GM19099 (cell line): ENCODE measurements around the gene TRAK2.

Source experiments
- POLR2A ChIP-seq: IDR thresholded peaks from 3 replicates; pipeline ENCODE4 v1.6.1; 2011; ENCODE audit warnings: low read depth; ENCODE audit not compliant: insufficient read length; ENCODE audit errors: extremely low read depth

The TRAK2 gene

GRCh38 chr2:201464547-201464946 is 13.3 kb upstream of the TRAK2 start:
- TF ChIP-seq POLR2A = no peak

- TF ChIP-seq POLR2A = no peak
These were observed 9.3 kb upstream of the TRAK2 start for GRCh38 chr2:201460532-201460931.

- no peak for TF ChIP-seq POLR2A
These were observed 7.1 kb upstream of the TRAK2 start for GRCh38 chr2:201458381-201458780.

GRCh38 chr2:201452922-201453643 is 1.8 kb upstream of the TRAK2 start:
- TF ChIP-seq POLR2A = no peak

- no peak for TF ChIP-seq POLR2A
These were observed 1.0 kb upstream of the TRAK2 start for GRCh38 chr2:201452058-201452921.

- TF ChIP-seq POLR2A = no peak
These were observed 335 bp downstream of the TRAK2 start for GRCh38 chr2:201450954-201451291.

- TF ChIP-seq POLR2A = no peak
These were observed 2.6 kb downstream of the TRAK2 start for GRCh38 chr2:201448701-201449100.

GRCh38 chr2:201448061-201448460 is 3.2 kb downstream of the TRAK2 start:
- no peak for TF ChIP-seq POLR2A

GRCh38 chr2:201447086-201447485 is 4.2 kb downstream of the TRAK2 start:
- TF ChIP-seq POLR2A = no peak

GRCh38 chr2:201444746-201445465 is 6.4 kb downstream of the TRAK2 start:
- TF ChIP-seq POLR2A = no peak

GRCh38 chr2:201441409-201441808 is 9.8 kb downstream of the TRAK2 start:
- TF ChIP-seq POLR2A = no peak

GRCh38 chr2:201440182-201440581 is 11.1 kb downstream of the TRAK2 start:
- TF ChIP-seq POLR2A = no peak

- no peak for TF ChIP-seq POLR2A
These were observed 15.1 kb downstream of the TRAK2 start for GRCh38 chr2:201436141-201436540.

- no peak for TF ChIP-seq POLR2A
These were observed 17.8 kb downstream of the TRAK2 start for GRCh38 chr2:201433394-201433995.
